PC-3 (cell line): ENCODE results near the gene RPL37A. TPM values are rescaled to one million over a fixed set of nuclear protein-coding genes. Genes with fewer than 3 reads are reported as not detected.

ENCODE experiments used
- ATAC-seq: fragments of 200-7000 bp; cut with Tn5 transposase; 2 replicates; pipeline ENCODE4 v1.9.1; 2020; ENCODE audit warnings: mild to moderate bottlenecking, moderate library complexity
- BruUV-seq: library from RNA; stranded (reverse); fragments of 400-500 nt; replicated peaks from 2 replicates; lab custom pipeline; 2021; lab: Mats Ljungman, UMichigan
- CTCF ChIA-PET: fragments of 300-600 bp; sonication (Branson Sonifier 250); formaldehyde crosslinking; loops from one replicate; lab custom pipeline; 2022; ENCODE audit warnings: antibody characterized with exemption; lab: Charles Lee
- POLR2A ChIA-PET: fragments of 300-600 bp; sonication (Branson Sonifier 250); formaldehyde crosslinking; loops from one replicate; lab custom pipeline; 2022; ENCODE audit warnings: antibody characterized with exemption; ENCODE audit not compliant: unreplicated experiment; lab: Charles Lee
- DNase-seq: peaks from one replicate; pipeline ENCODE4 v3.0.0-alpha.2; 2015
- H2AFZ ChIP-seq: fragments of 300-600 bp; sonication (generic); 2 replicates; pipeline ENCODE4 v1.6.0; 2016; ENCODE audit warnings: antibody characterized with exemption, low read length
- H3F3A ChIP-seq: fragments of 300-600 bp; sonication (generic); one replicate; pipeline ENCODE4 v1.6.0; 2017; ENCODE audit warnings: antibody characterized with exemption, low read length, control low read depth, mild to moderate bottlenecking; ENCODE audit not compliant: unreplicated experiment
- H3K27ac ChIP-seq: fragments of 300-600 bp; sonication (generic); 2 replicates; pipeline ENCODE4 v1.5.1; 2016; ENCODE audit warnings: mild to moderate bottlenecking, low read length
- H3K27me3 ChIP-seq: fragments of 300-600 bp; sonication (generic); 2 replicates; pipeline ENCODE4 v1.6.1; 2016; ENCODE audit warnings: low read length, mixed read lengths
- H3K36me3 ChIP-seq: fragments of 300-600 bp; sonication (generic); 2 replicates; pipeline ENCODE4 v1.6.1; 2016; ENCODE audit warnings: low read depth, mixed run types, low read length, mixed read lengths
- H3K4me1 ChIP-seq: fragments of 300-600 bp; sonication (generic); 2 replicates; pipeline ENCODE4 v1.5.1; 2016; ENCODE audit warnings: low read length; ENCODE audit not compliant: insufficient read depth
- H3K4me2 ChIP-seq: fragments of 300-600 bp; sonication (generic); 2 replicates; pipeline ENCODE4 v1.6.0; 2016; ENCODE audit warnings: low read length
- H3K4me3 ChIP-seq: fragments of 300-600 bp; sonication (generic); 2 replicates; pipeline ENCODE4 v1.5.1; 2016; ENCODE audit warnings: mild to moderate bottlenecking, low read length, mixed read lengths
- H3K79me2 ChIP-seq: fragments of 300-600 bp; sonication (generic); 2 replicates; pipeline ENCODE4 v1.6.1; 2017; ENCODE audit warnings: low read length, mixed read lengths
- H3K9ac ChIP-seq: fragments of 300-600 bp; sonication (generic); 2 replicates; pipeline ENCODE4 v1.6.0; 2016; ENCODE audit warnings: mild to moderate bottlenecking, low read length
- H3K9me2 ChIP-seq: fragments of 300-600 bp; sonication (generic); replicated peaks from 2 replicates; pipeline ENCODE4 v1.6.1; 2016; ENCODE audit warnings: mixed run types, low read length, mixed read lengths
- H3K9me3 ChIP-seq: fragments of 300-600 bp; sonication (generic); 2 replicates; pipeline ENCODE4 v1.6.1; 2016; ENCODE audit warnings: low read length, mixed read lengths
- H4K20me1 ChIP-seq: fragments of 300-600 bp; sonication (generic); 2 replicates; pipeline ENCODE4 v1.6.1; 2016; ENCODE audit warnings: low read length, mixed read lengths
- EZH2 ChIP-seq: fragments of 300-600 bp; sonication (generic); IDR thresholded peaks from one replicate; pipeline ENCODE4 v1.6.1; 2017; ENCODE audit warnings: antibody characterized with exemption, mild to moderate bottlenecking, low read length; ENCODE audit not compliant: unreplicated experiment
- EZH2phosphoT487 ChIP-seq: fragments of 300-600 bp; sonication (generic); IDR thresholded peaks from 2 replicates; pipeline ENCODE4 v1.6.1; 2018; ENCODE audit warnings: mild to moderate bottlenecking, antibody characterized with exemption, low read length, borderline replicate concordance
- intact Hi-C: fragments of 100-400 bp; cut with micrococcal nuclease; formaldehyde crosslinking; loops from 2 replicates; pipeline ENCODE4 v1.9.0; 2023
- total RNA-seq: library from RNA; depleted of rRNA; stranded (reverse); fragments of >200 nt; gene quantifications from 2 replicates; pipeline ENCODE4 v1.2.3, GENCODE V29; 2014
- TF ChIP-seq, protein P1 (sequence below): fragments of 300-600 bp; sonication (generic); conservative IDR thresholded peaks from 2 replicates; pipeline ENCODE4 v1.5.1; 2017; ENCODE audit warnings: antibody characterized with exemption, low read depth, mild to moderate bottlenecking, low read length

Gene RPL37A
- total RNA-seq, 1 experiment from 2014 or later = 2,472 TPM

DNA sequence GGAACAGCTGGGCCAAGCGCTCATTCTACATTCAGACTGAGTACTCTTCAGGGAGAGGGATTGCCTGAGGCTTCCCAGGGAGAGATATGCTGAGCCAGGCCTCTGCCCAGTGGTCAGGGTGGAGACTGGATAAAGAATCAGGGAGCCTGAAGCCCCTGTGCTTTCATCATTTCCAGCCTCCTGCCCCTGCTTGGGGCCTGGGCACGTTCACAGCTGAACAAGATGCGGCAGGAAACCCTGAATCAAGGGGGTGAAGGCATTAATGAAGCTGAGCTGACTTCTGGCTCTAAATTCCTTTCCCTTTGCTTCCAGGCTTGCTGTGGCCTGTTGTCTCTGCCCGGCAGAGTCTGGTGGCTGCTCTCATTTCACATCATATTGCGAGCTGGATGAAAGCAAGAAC lies 35.0 kb downstream of the RPL37A start:
- no peaks in the 10 kb centered on the region for H3K9me2 ChIP-seq
- intact Hi-C loops = no loop called here
- H3K36me3 ChIP-seq = no peaks in the 10 kb centered on the region
- no peaks in the 10 kb centered on the region for H3F3A ChIP-seq
- no peak overlapping the region for H2AFZ ChIP-seq
- H4K20me1 ChIP-seq = no peaks in the 10 kb centered on the region
- no peaks in the 10 kb centered on the region for H3K9me3 ChIP-seq
- TF ChIP-seq, protein P1, sequence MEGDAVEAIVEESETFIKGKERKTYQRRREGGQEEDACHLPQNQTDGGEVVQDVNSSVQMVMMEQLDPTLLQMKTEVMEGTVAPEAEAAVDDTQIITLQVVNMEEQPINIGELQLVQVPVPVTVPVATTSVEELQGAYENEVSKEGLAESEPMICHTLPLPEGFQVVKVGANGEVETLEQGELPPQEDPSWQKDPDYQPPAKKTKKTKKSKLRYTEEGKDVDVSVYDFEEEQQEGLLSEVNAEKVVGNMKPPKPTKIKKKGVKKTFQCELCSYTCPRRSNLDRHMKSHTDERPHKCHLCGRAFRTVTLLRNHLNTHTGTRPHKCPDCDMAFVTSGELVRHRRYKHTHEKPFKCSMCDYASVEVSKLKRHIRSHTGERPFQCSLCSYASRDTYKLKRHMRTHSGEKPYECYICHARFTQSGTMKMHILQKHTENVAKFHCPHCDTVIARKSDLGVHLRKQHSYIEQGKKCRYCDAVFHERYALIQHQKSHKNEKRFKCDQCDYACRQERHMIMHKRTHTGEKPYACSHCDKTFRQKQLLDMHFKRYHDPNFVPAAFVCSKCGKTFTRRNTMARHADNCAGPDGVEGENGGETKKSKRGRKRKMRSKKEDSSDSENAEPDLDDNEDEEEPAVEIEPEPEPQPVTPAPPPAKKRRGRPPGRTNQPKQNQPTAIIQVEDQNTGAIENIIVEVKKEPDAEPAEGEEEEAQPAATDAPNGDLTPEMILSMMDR = no peak
- no peak for TF ChIP-seq EZH2phosphoT487
- no peak for TF ChIP-seq EZH2
- H3K4me2 ChIP-seq = no peak overlapping the region
- no peak overlapping the region for H3K9ac ChIP-seq
- no peaks in the 10 kb centered on the region for H3K27me3 ChIP-seq
- peaks cover 13% of the 10 kb centered on the region for H3K4me1 ChIP-seq
- ChIA-PET CTCF (no interaction called here), POLR2A (no interaction called here)
- H3K79me2 ChIP-seq = no peaks in the 10 kb centered on the region
- ATAC-seq = no peak
- no peak overlapping the region for H3K27ac ChIP-seq
- no peak overlapping the region for H3K4me3 ChIP-seq
- no peak for DNase-seq
- BruUV-seq = no TSS peak

DNA sequence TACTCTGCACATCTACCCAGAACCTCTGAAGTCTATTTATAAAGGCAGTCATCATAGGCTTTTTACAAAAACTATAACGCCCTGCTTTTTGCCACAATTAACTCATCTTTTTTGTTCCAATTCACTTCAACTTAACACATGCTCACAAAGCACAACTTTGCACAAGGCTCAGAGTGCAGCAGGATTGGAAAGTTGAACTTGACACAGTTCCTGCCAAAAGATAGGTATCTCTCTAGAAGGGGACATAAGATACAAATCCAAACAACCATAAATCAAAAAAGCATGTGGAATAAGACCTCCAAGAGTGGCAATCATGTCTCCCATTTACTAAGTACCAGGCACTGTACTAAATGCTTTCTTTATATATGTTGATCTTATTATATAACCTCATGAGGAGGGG lies 36.2 kb downstream of the RPL37A start:
- no peak overlapping the region for H2AFZ ChIP-seq
- H4K20me1 ChIP-seq = no peaks in the 10 kb centered on the region
- no peak overlapping the region for H3K27ac ChIP-seq
- no TSS peak for BruUV-seq
- ATAC-seq (no peak), DNase-seq (no peak)
- H3K79me2 ChIP-seq = no peaks in the 10 kb centered on the region
- peaks cover 24% of the 10 kb centered on the region for H3K4me1 ChIP-seq
- H3K9me3 ChIP-seq = no peaks in the 10 kb centered on the region
- H3F3A ChIP-seq = no peaks in the 10 kb centered on the region
- intact Hi-C loops = no loop called here
- ChIA-PET POLR2A (no interaction called here), CTCF (no interaction called here)
- H3K27me3 ChIP-seq = no peaks in the 10 kb centered on the region
- H3K9me2 ChIP-seq = no peaks in the 10 kb centered on the region
- no peaks in the 10 kb centered on the region for H3K36me3 ChIP-seq
- no peak overlapping the region for H3K4me3 ChIP-seq
- H3K4me2 ChIP-seq = no peak overlapping the region
- TF ChIP-seq, protein P1 = no peak
- no peak for TF ChIP-seq EZH2phosphoT487
- no peak for TF ChIP-seq EZH2
- no peak overlapping the region for H3K9ac ChIP-seq

DNA sequence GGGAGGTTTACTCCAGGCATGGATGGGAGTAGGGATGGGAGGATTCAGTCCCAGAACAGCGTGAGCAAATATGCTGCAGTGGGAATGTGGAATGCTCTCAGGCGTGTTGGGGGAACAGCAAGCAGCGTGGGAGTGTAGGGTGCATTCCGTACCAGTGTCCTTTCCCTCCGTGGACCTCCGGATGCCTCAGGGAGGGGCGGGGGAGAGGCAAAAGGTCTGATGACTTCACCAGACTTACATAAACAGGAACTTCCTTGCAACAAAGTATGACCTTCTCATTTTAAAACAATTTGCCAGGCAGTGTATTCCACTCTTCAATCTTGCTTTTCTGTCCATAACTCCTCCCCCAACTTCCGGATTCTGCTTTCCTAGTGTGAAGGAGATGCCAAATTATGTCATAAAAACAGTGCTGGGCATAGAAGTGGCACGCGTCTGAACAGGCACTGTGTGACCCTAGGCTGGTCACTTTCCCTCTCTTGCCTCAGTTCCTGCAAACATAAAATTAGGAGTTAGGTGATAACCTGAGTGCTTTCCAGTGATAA lies 36.9 kb downstream of the RPL37A start:
- BruUV-seq = no TSS peak
- Histone ChIP-seq H3K79me2 (no peaks in the 10 kb centered on the region), H3K36me3 (no peaks in the 10 kb centered on the region), H4K20me1 (no peaks in the 10 kb centered on the region), H3K9me3 (no peaks in the 10 kb centered on the region), H3K4me1 (peaks cover 31% of the 10 kb centered on the region), H3K4me2 (peak overlapping the region; percentile 52), H3K9me2 (no peaks in the 10 kb centered on the region), H3F3A (no peaks in the 10 kb centered on the region), H3K27ac (no peak overlapping the region), H2AFZ (peak overlapping the region; percentile 5; the same call in 1 of the 2 replicates), H3K9ac (no peak overlapping the region), H3K4me3 (no peak overlapping the region), H3K27me3 (no peaks in the 10 kb centered on the region)
- TF ChIP-seq EZH2phosphoT487 = no peak
- TF ChIP-seq, protein P1 = no peak
- TF ChIP-seq EZH2 = no peak
- intact Hi-C loops = no loop called here
- CTCF ChIA-PET = no interaction called here
- POLR2A ChIA-PET = no interaction called here
- DNase-seq (peak; percentile 40), ATAC-seq (peak; percentile 4; the same call in 1 of the 2 replicates)
